Measurements from ENCODE around the gene ZSCAN16. TPM values are rescaled to one million over a fixed set of nuclear protein-coding genes. Genes with fewer than 3 reads are reported as not detected.
"Not testable (repeated sequence)": the region's sequence is repeated elsewhere in the genome, so short reads cannot be mapped to it uniquely, and the experiment has no call there.

Gene ZSCAN16
- 1 to 10 TPM; 1.5 to 2.0 (median 1.7) TPM for total RNA-seq
- long read RNA-seq, result 0 reads

DNA sequence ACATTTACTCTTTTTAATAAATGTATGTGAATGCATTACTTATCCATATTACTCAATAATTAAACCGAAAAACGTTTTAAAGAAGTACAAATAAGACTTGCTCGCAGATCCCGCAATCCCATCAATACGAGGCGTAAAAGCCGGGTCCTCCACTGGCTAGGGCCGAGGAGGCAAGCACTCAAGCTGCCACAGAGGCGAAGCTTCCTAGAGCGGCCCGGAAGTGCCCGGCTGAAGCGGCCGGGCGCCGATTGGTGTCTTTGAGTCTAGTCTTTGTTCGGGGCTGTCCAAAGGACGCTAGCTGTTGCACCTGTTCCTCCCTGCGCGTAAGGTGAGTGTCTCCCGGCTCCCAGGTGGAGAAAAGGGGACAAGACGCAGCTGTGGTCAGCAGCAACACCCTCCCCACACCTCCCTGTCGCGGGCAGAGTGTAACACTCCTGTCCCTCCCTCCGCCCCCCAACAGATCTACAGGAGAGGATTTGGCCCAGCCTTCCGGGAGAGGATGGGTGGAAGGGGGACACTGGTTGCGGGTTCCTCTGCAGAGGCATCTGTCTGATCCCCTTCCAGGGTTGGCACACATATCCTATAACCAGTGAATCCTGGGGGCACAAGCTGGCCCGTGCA, at the start of gene ZSCAN16:
TSS of gene ZSCAN16 (plus strand) at position 260 of the 621 bp plus-strand sequence. CDS start 835 bp downstream, outside the sequence.
- Histone ChIP-seq H3K4me1 (peaks cover 0 to 8% (median 3%) of the 10 kb centered on the region in 4 donors), H3K27ac (peak within 1 kb of the TSS in 2 of 3 donors; percentile 3 to 14), H3K27me3 (no peaks in the 10 kb centered on the region), H3K36me3 (peaks cover 0 to 10% (median 0%) of the 10 kb centered on the region in 4 donors), H3K4me3 (peak within 1 kb of the TSS; percentile 54 to 65 (median 57)), H3K9me3 (no peaks in the 10 kb centered on the region)
- WGBS (ENCODE audit: insufficient coverage, low coverage, low lambda C conversion rate, missing lambda C conversion rate), result 0% methylated on average over 14 of the region's 28 CpGs
- ATAC-seq (peak; percentile 100), DNase-seq (peak; percentile 87 to 91 (median 90))
- intact Hi-C loops (cut with DNase I), result loop anchor here in 1 of 2 donors (10.0 kb wide), 1 partner anchor 230 kb away; no protein-coding TSS in a partner anchor
- TF ChIP-seq POLR2A (IDR thresholded peaks at IDR 0.05), result peak; percentile 48
- TF ChIP-seq, protein P1, sequence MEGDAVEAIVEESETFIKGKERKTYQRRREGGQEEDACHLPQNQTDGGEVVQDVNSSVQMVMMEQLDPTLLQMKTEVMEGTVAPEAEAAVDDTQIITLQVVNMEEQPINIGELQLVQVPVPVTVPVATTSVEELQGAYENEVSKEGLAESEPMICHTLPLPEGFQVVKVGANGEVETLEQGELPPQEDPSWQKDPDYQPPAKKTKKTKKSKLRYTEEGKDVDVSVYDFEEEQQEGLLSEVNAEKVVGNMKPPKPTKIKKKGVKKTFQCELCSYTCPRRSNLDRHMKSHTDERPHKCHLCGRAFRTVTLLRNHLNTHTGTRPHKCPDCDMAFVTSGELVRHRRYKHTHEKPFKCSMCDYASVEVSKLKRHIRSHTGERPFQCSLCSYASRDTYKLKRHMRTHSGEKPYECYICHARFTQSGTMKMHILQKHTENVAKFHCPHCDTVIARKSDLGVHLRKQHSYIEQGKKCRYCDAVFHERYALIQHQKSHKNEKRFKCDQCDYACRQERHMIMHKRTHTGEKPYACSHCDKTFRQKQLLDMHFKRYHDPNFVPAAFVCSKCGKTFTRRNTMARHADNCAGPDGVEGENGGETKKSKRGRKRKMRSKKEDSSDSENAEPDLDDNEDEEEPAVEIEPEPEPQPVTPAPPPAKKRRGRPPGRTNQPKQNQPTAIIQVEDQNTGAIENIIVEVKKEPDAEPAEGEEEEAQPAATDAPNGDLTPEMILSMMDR (IDR thresholded peaks at IDR 0.05), result no peak

- Histone ChIP-seq H3K27me3 (no peaks in the 10 kb centered on the region), H3K4me1 (peaks cover 0 to 8% (median 0%) of the 10 kb centered on the region in 4 donors), H3K36me3 (no peaks in the 10 kb centered on the region), H3K4me3 (no peak overlapping the region), H3K9me3 (no peaks in the 10 kb centered on the region), H3K27ac (no peak overlapping the region)
- ATAC-seq (no peak), DNase-seq (no peak)
- TF ChIP-seq, protein P1 (IDR thresholded peaks at IDR 0.05), result no peak
- TF ChIP-seq POLR2A (IDR thresholded peaks at IDR 0.05), result no peak
- intact Hi-C loops (cut with DNase I), result no loop called here
Observed at GRCh38 chr6:28078050-28078449, 46.4 kb upstream of the ZSCAN16 start.

GRCh38 chr6:28078836-28079235, 45.6 kb upstream of the ZSCAN16 start:
- intact Hi-C loops (cut with DNase I), result no loop called here
- TF ChIP-seq, protein P1 (IDR thresholded peaks at IDR 0.05), result no peak
- TF ChIP-seq POLR2A (IDR thresholded peaks at IDR 0.05), result no peak

GRCh38 chr6:28080381-28080630, 44.1 kb upstream of the ZSCAN16 start, which contains the start of gene ZNF165:
Gene ZNF165, plus strand, starts transcription at chr6:28080568. Its CDS starts 4,913 bp downstream, at chr6:28085481.
- H3K27ac ChIP-seq, result peak within 1 kb of the TSS; percentile 65 to 88 (median 70)
- peak; percentile 39 to 55 (median 48) for ATAC-seq
- DNase-seq; H3K4me1 ChIP-seq; intact Hi-C loops (cut with DNase I); H3K36me3 ChIP-seq; H3K27me3 ChIP-seq; H3K9me3 ChIP-seq: not testable (repeated sequence)
- WGBS (ENCODE audit: insufficient coverage, low coverage, low lambda C conversion rate, missing lambda C conversion rate), result 1% methylated on average over 11 of the region's 15 CpGs
- peak within 1 kb of the TSS; percentile 67 to 76 (median 75) for H3K4me3 ChIP-seq

More at GRCh38 chr6:28078836-28079235, 45.6 kb upstream of the ZSCAN16 start:
- no peaks in the 10 kb centered on the region for H3K9me3 ChIP-seq
- H3K4me1 ChIP-seq, result peaks cover 0 to 8% (median 0%) of the 10 kb centered on the region in 4 donors
- H3K27me3 ChIP-seq, result no peaks in the 10 kb centered on the region
- no peak for ATAC-seq
- H3K27ac ChIP-seq, result no peak overlapping the region
- H3K4me3 ChIP-seq, result no peak overlapping the region
- WGBS (ENCODE audit: insufficient coverage, low coverage, low lambda C conversion rate, missing lambda C conversion rate), result 91% methylated on average over 5 of the region's 6 CpGs
- no peaks in the 10 kb centered on the region for H3K36me3 ChIP-seq
- DNase-seq, result no peak

- intact Hi-C loops (cut with DNase I), result no loop called here
- WGBS (ENCODE audit: insufficient coverage, low coverage, low lambda C conversion rate, missing lambda C conversion rate), result 0% methylated on average over 11 of the region's 46 CpGs
- ATAC-seq, result peak; percentile 96 to 98 (median 96)
- DNase-seq, result peak; percentile 88 to 92 (median 91)
- no peaks in the 10 kb centered on the region for H3K27me3 ChIP-seq
- peak overlapping the region; percentile 65 to 88 (median 70) for H3K27ac ChIP-seq
- H3K9me3 ChIP-seq, result no peaks in the 10 kb centered on the region
- TF ChIP-seq POLR2A (IDR thresholded peaks at IDR 0.05), result peak; percentile 52
- TF ChIP-seq, protein P1 (IDR thresholded peaks at IDR 0.05), result no peak
- no peaks in the 10 kb centered on the region for H3K36me3 ChIP-seq
- peaks cover 0 to 8% (median 0%) of the 10 kb centered on the region in 4 donors for H3K4me1 ChIP-seq
- H3K4me3 ChIP-seq, result peak overlapping the region; percentile 67 to 76 (median 75)
Observed at GRCh38 chr6:28080631-28081485, 43.6 kb upstream of the ZSCAN16 start.

All from right lobe of liver (tissue), 6 donors.